ENCODE results near the gene SYTL2. TPM values are rescaled to one million over a fixed set of nuclear protein-coding genes. Genes with fewer than 3 reads are reported as not detected.

Gene SYTL2
- total RNA-seq, 1 experiment from 2014 or later = 132 TPM

GRCh38 chr11:85718126-85718943 is 92.6 kb downstream of the SYTL2 start:
- POLR2A ChIA-PET = interaction anchor here (0.6 to 0.8 kb wide), 4 partner anchors 10 to 527 kb away, joined by 3 to 4 read pairs (median 3); no protein-coding TSS in a partner anchor
- Histone ChIP-seq H3K27ac (ENCODE audit: low read length) (peak overlapping the region; percentile 98), H3K4me1 (ENCODE audit: control insufficient read depth, insufficient read depth, low read length) (peaks cover 56% of the 10 kb centered on the region), H3K4me3 (ENCODE audit: low read depth in 2 of 2, low read length in 2 of 2) (peak overlapping the region; percentile 41 to 56), H3K36me3 (ENCODE audit: control insufficient read depth, insufficient read depth, low read length) (0 out of 2 replicates have a peak, but pooled peaks cover 2% of the 10 kb centered on the region), H3K9me3 (ENCODE audit: control insufficient read depth, insufficient read depth, low read depth, low read length) (no peaks in the 10 kb centered on the region), H3K27me3 (ENCODE audit: control insufficient read depth, insufficient read depth, low read length) (no peaks in the 10 kb centered on the region)
- in situ Hi-C loops (cut with HindIII; ENCODE audit: low pct_unique_long_range_greater_than_20kb, low sequenced_read_pairs) = no loop called here
- DNase-seq (ENCODE audit: low read depth, low spot score) = no peak
- CTCF ChIA-PET = no interaction called here
- no TSS peak for BruUV-seq (replicated peaks)
- ATAC-seq = peak; percentile 11
- TF ChIP-seq POLR2AphosphoS5 (IDR thresholded peaks at IDR 0.05; ENCODE audit: low read depth, low read length) (no peak), SIN3A (IDR thresholded peaks at IDR 0.05; ENCODE audit: borderline replicate concordance, insufficient read depth, low read depth, low read length) (no peak), CTCF (IDR thresholded peaks at IDR 0.05) (no peak), TCF7L2 (IDR thresholded peaks at IDR 0.05; ENCODE audit: low read depth, low read length) (no peak), REST (IDR thresholded peaks at IDR 0.05; ENCODE audit: insufficient read depth in 1 of 2, low read depth in 2 of 2, low read length in 1 of 2) (no peak)
- intact Hi-C loops (cut with micrococcal nuclease; ENCODE audit: unreplicated experiment) = loop anchor here (5.0 kb wide), 1 partner anchor 109 kb away; no protein-coding TSS in a partner anchor

GRCh38 chr11:85717429-85717828 is 93.5 kb downstream of the SYTL2 start:
- DNase-seq (ENCODE audit: low read depth, low spot score) = no peak
- in situ Hi-C loops (cut with HindIII; ENCODE audit: low pct_unique_long_range_greater_than_20kb, low sequenced_read_pairs) (no loop called here), intact Hi-C loops (cut with micrococcal nuclease; ENCODE audit: unreplicated experiment) (loop anchor here (5.0 kb wide), 1 partner anchor 110 kb away; no protein-coding TSS in a partner anchor)
- H3K9me3 ChIP-seq (ENCODE audit: control insufficient read depth, insufficient read depth, low read depth, low read length) = no peaks in the 10 kb centered on the region
- 0 out of 2 replicates have a peak, but pooled peaks cover 2% of the 10 kb centered on the region for H3K36me3 ChIP-seq (ENCODE audit: control insufficient read depth, insufficient read depth, low read length)
- BruUV-seq (replicated peaks) = no TSS peak
- no peaks in the 10 kb centered on the region for H3K27me3 ChIP-seq (ENCODE audit: control insufficient read depth, insufficient read depth, low read length)
- H3K4me1 ChIP-seq (ENCODE audit: control insufficient read depth, insufficient read depth, low read length) = peaks cover 56% of the 10 kb centered on the region
- CTCF ChIA-PET = no interaction called here
- peak overlapping the region; percentile 98 for H3K27ac ChIP-seq (ENCODE audit: low read length)
- POLR2A ChIA-PET = interaction anchor here (0.7 to 0.8 kb wide), 2 partner anchors 53 to 110 kb away, joined by 4 to 6 read pairs; no protein-coding TSS in a partner anchor
- TF ChIP-seq SIN3A (IDR thresholded peaks at IDR 0.05; ENCODE audit: borderline replicate concordance, insufficient read depth, low read depth, low read length) (no peak), POLR2AphosphoS5 (IDR thresholded peaks at IDR 0.05; ENCODE audit: low read depth, low read length) (no peak), REST (IDR thresholded peaks at IDR 0.05; ENCODE audit: insufficient read depth in 1 of 2, low read depth in 2 of 2, low read length in 1 of 2) (no peak)
- peak overlapping the region; percentile 41 to 56 for H3K4me3 ChIP-seq (ENCODE audit: low read depth in 2 of 2, low read length in 2 of 2)
- ATAC-seq = no peak

All from Panc1 (cell line).